Colon (tissue), 2 donors: Measurements from ENCODE around the gene GFER.
"Not testable (repeated sequence)": the region's sequence is repeated elsewhere in the genome, so short reads cannot be mapped to it uniquely, and the experiment has no call there.

Experiments
- FAIRE-seq: peaks from 2 replicates; lab custom pipeline; 2012; peaks lifted over from hg19 to GRCh38; lab: Jason Lieb, UNC
- donor health status: control.
- donor health status: control.

GFER gene

GRCh38 chr16:1983544-1984346 is at the start of gene GFER:
TSS of gene GFER (plus strand) at chr16:1984193. CDS start at chr16:1984219, 26 bp downstream.
- no peak for FAIRE-seq

- FAIRE-seq = no peak
Observed at GRCh38 chr16:1936945-1937479, 47.0 kb upstream of the GFER start.

GRCh38 chr16:1938316-1938715 is 45.7 kb upstream of the GFER start:
- FAIRE-seq = no peak

GRCh38 chr16:1938910-1939309 is 45.1 kb upstream of the GFER start:
- no peak for FAIRE-seq

- not testable (repeated sequence) for FAIRE-seq
Observed at GRCh38 chr16:1939833-1940232, 44.2 kb upstream of the GFER start.

GRCh38 chr16:1940273-1941161 is 43.5 kb upstream of the GFER start:
- no peak for FAIRE-seq

GRCh38 chr16:1941162-1942046 is 42.6 kb upstream of the GFER start:
- FAIRE-seq = no peak

- no peak for FAIRE-seq
Observed at GRCh38 chr16:1942047-1942809, 41.8 kb upstream of the GFER start.

GRCh38 chr16:1942810-1943726 is 40.9 kb upstream of the GFER start, which contains the start of gene MSRB1:
TSS of gene MSRB1 (minus strand) at chr16:1943199. CDS start at chr16:1943156, 43 bp downstream.
- peak; percentile 45 for FAIRE-seq

GRCh38 chr16:1944612-1945199 is 39.3 kb upstream of the GFER start:
- no peak for FAIRE-seq

- FAIRE-seq = no peak
Observed at GRCh38 chr16:1945559-1946391, 38.2 kb upstream of the GFER start.

GRCh38 chr16:1946495-1947368 is 37.3 kb upstream of the GFER start:
- FAIRE-seq = no peak

- no peak for FAIRE-seq
Observed at GRCh38 chr16:1947369-1947670, 36.7 kb upstream of the GFER start.

- FAIRE-seq = no peak
Observed at GRCh38 chr16:1949507-1949906, 34.5 kb upstream of the GFER start.

GRCh38 chr16:1950047-1950446 is 33.9 kb upstream of the GFER start:
- FAIRE-seq = no peak

GRCh38 chr16:1950559-1950958 is 33.4 kb upstream of the GFER start:
- FAIRE-seq = no peak

GRCh38 chr16:1953734-1954133 is 30.3 kb upstream of the GFER start:
- no peak for FAIRE-seq
